ENCODE data around the gene GPX4.
"Not testable (repeated sequence)": the region's sequence is repeated elsewhere in the genome, so short reads cannot be mapped to it uniquely, and the experiment has no call there.

The GPX4 gene

GRCh38 chr19:1112268-1113029 lies 8.7 kb downstream of the GPX4 start:
- H3K79me2 ChIP-seq (ENCODE audit: insufficient read depth, low read length), result no peaks in the 10 kb centered on the region
- H3F3A ChIP-seq (ENCODE audit: insufficient read depth, low read length), result no peaks in the 10 kb centered on the region
- H3K4me3 ChIP-seq (ENCODE audit: low read depth, low read length, poor library complexity, severe bottlenecking), result no peak overlapping the region
- no peaks in the 10 kb centered on the region for H3K27me3 ChIP-seq (ENCODE audit: insufficient read depth, low read length)
- H3K27ac ChIP-seq (ENCODE audit: low read depth, low read length, poor library complexity, severe bottlenecking), result no peak overlapping the region
- no peak overlapping the region for H2AFZ ChIP-seq (ENCODE audit: low read length)
- H3K36me3 ChIP-seq (ENCODE audit: insufficient read depth, low read length), result peaks cover 19% of the 10 kb centered on the region
- no peaks in the 10 kb centered on the region for H4K20me1 ChIP-seq (ENCODE audit: insufficient read depth, low read length)
- H3K9me2 ChIP-seq (ENCODE audit: low read depth, low read length), result no peaks in the 10 kb centered on the region
- H3K4me1 ChIP-seq (ENCODE audit: insufficient read depth, low read length, severe bottlenecking), result peaks cover 8% of the 10 kb centered on the region
- TF ChIP-seq EZH2 (IDR thresholded peaks at IDR 0.05; ENCODE audit: borderline replicate concordance, low read length) (no peak), CTCF (IDR thresholded peaks at IDR 0.05; ENCODE audit: low read length) (no peak)
- H3K9ac ChIP-seq (ENCODE audit: low read length), result no peak overlapping the region
- no peaks in the 10 kb centered on the region for H3K9me3 ChIP-seq (ENCODE audit: low read length)
- H3K4me2 ChIP-seq (ENCODE audit: low read length), result no peak overlapping the region

- no peaks in the 10 kb centered on the region for H3K9me3 ChIP-seq (ENCODE audit: low read length)
- H3K4me3 ChIP-seq (ENCODE audit: low read depth, low read length, poor library complexity, severe bottlenecking), result no peak overlapping the region
- no peak overlapping the region for H2AFZ ChIP-seq (ENCODE audit: low read length)
- H4K20me1 ChIP-seq (ENCODE audit: insufficient read depth, low read length), result no peaks in the 10 kb centered on the region
- peak; percentile 78 for TF ChIP-seq CTCF (IDR thresholded peaks at IDR 0.05; ENCODE audit: low read length)
- TF ChIP-seq EZH2 (IDR thresholded peaks at IDR 0.05; ENCODE audit: borderline replicate concordance, low read length), result no peak
- no peak overlapping the region for H3K27ac ChIP-seq (ENCODE audit: low read depth, low read length, poor library complexity, severe bottlenecking)
- no peak overlapping the region for H3K4me2 ChIP-seq (ENCODE audit: low read length)
- peaks cover 3% of the 10 kb centered on the region for H3K4me1 ChIP-seq (ENCODE audit: insufficient read depth, low read length, severe bottlenecking)
- no peak overlapping the region for H3K9ac ChIP-seq (ENCODE audit: low read length)
- H3K27me3 ChIP-seq (ENCODE audit: insufficient read depth, low read length), result no peaks in the 10 kb centered on the region
- no peaks in the 10 kb centered on the region for H3K79me2 ChIP-seq (ENCODE audit: insufficient read depth, low read length)
- H3K36me3 ChIP-seq (ENCODE audit: insufficient read depth, low read length), result peaks cover 16% of the 10 kb centered on the region
- H3F3A ChIP-seq (ENCODE audit: insufficient read depth, low read length), result no peaks in the 10 kb centered on the region
- H3K9me2 ChIP-seq (ENCODE audit: low read depth, low read length), result no peaks in the 10 kb centered on the region
Measured at GRCh38 chr19:1113030-1113985, 9.5 kb downstream of the GPX4 start.

- no peak for TF ChIP-seq CTCF (IDR thresholded peaks at IDR 0.05; ENCODE audit: low read length)
- TF ChIP-seq EZH2 (IDR thresholded peaks at IDR 0.05; ENCODE audit: borderline replicate concordance, low read length), result no peak
- Histone ChIP-seq H3K4me1 (ENCODE audit: insufficient read depth, low read length, severe bottlenecking) (peaks cover 3% of the 10 kb centered on the region), H3K27me3 (ENCODE audit: insufficient read depth, low read length) (no peaks in the 10 kb centered on the region), H3F3A (ENCODE audit: insufficient read depth, low read length) (no peaks in the 10 kb centered on the region), H3K79me2 (ENCODE audit: insufficient read depth, low read length) (no peaks in the 10 kb centered on the region), H3K27ac (ENCODE audit: low read depth, low read length, poor library complexity, severe bottlenecking) (no peak overlapping the region), H3K9ac (ENCODE audit: low read length) (no peak overlapping the region), H3K4me3 (ENCODE audit: low read depth, low read length, poor library complexity, severe bottlenecking) (no peak overlapping the region), H3K36me3 (ENCODE audit: insufficient read depth, low read length) (peaks cover 16% of the 10 kb centered on the region), H3K4me2 (ENCODE audit: low read length) (no peak overlapping the region), H3K9me2 (ENCODE audit: low read depth, low read length) (no peaks in the 10 kb centered on the region), H4K20me1 (ENCODE audit: insufficient read depth, low read length) (no peaks in the 10 kb centered on the region), H2AFZ (ENCODE audit: low read length) (no peak overlapping the region), H3K9me3 (ENCODE audit: low read length) (no peaks in the 10 kb centered on the region)
Measured at GRCh38 chr19:1113986-1114483, 10.2 kb downstream of the GPX4 start.

- not testable (repeated sequence) for H3K79me2 ChIP-seq (ENCODE audit: insufficient read depth, low read length); H3K27me3 ChIP-seq (ENCODE audit: insufficient read depth, low read length); H3F3A ChIP-seq (ENCODE audit: insufficient read depth, low read length); H4K20me1 ChIP-seq (ENCODE audit: insufficient read depth, low read length); H3K4me2 ChIP-seq (ENCODE audit: low read length); H3K9ac ChIP-seq (ENCODE audit: low read length); H3K4me1 ChIP-seq (ENCODE audit: insufficient read depth, low read length, severe bottlenecking); H3K4me3 ChIP-seq (ENCODE audit: low read depth, low read length, poor library complexity, severe bottlenecking); H3K27ac ChIP-seq (ENCODE audit: low read depth, low read length, poor library complexity, severe bottlenecking); H2AFZ ChIP-seq (ENCODE audit: low read length); H3K9me2 ChIP-seq (ENCODE audit: low read depth, low read length); H3K9me3 ChIP-seq (ENCODE audit: low read length)
- peaks cover 20% of the 10 kb centered on the region for H3K36me3 ChIP-seq (ENCODE audit: insufficient read depth, low read length)
Measured at GRCh38 chr19:1114728-1115127, 10.9 kb downstream of the GPX4 start.

Measured in OCI-LY1 (cell line).